Ecto neural progenitor cell (in vitro differentiated cells): ENCODE data around the gene SMIM5.
"Not testable (repeated sequence)": the region's sequence is repeated elsewhere in the genome, so short reads cannot be mapped to it uniquely, and the experiment has no call there.

Source experiments
- DNase-seq: peaks from one replicate; pipeline ENCODE4 v3.0.0-alpha.2; 2018; ENCODE audit warnings: low spot score

Gene SMIM5

GRCh38 chr17:75625813-75626486 lies 7.3 kb upstream of the SMIM5 start:
- peak; percentile 85 for DNase-seq

DNA sequence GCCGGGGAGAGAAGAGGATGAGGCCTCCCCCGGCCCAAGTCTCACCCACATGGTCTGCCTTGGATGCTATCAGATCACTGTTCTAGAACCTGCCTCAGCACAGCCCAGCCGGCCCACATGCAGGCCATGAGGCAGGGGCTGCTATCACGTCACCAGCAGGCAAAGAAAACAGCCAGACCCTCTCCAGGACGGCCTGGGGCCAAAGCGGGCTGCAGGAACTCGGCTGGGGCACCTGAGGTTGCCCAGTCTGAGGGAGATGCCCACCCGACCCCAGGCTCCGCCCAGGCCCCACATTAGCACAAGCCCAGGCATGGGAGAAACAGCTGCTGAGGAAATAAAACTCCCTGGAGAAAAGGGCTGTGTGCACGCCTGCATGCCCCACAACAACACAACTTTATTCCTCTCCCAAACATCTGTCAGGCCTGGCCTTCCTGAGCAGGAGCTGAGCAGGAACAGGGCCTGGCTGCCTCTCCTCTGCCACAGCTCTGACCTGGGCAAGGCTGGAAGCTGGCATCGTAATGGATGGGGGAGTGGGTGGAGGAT lies 6.7 kb upstream of the SMIM5 start:
- DNase-seq = no peak

DNA sequence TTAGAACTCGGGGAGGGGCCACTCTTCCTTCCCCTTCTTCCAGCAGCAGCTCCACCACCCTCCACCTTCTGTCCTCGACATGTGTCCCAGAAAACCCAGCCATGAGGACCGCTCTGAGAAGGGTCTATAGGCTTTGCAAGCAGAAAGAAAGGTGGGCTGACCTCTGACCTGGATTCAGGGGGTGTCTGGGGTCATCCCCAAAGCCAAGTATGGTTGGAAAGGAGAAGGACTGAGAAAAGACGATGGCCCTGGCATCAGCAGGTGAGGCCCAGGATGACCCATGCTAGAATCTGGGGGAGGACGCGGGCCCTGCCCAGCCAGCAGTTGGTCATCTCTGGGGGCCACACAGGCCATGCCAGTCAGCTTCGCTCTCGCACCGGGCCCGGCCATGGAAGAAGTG lies 6.1 kb upstream of the SMIM5 start:
- DNase-seq = no peak

DNA sequence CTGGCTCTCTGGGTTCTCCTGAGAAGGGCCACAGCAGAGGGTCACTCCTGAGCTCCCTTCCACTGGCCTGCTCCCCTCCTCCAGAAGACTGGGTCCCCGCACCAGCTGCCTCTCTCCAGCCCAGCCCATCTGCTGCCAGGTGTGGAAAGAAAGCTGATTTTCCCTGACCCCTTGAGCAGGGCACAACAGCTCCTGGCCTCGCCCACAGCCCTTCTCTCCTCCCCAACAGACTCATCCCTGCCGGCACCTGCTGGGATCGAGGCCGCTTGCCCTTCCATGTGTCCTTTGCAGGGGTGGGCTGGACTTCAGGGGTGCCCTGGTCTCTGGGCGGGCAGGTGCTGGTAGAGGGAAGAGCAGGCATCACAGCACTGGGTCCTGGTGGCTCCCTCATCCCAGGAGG lies 4.8 kb upstream of the SMIM5 start:
- DNase-seq = no peak

DNA sequence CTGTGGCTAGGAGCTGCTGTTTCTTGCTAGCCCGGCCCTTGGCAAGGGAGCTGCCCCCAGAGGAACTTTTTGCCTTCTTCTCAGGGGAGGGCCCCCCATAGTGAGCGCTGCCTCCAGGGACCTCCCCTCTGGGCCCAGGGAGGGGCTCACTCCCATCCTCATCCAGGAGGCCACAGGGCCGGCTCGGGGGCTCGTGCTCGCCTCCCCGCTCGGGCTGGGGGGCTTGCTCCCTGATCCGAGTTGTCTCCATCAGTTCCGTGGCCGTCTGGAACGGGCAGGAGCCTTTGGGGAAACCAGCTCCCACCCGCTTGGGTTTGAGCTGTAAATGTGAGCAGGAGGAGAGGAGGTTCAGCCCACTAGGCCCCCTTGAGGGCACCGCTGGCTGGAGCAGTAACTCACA lies 4.1 kb upstream of the SMIM5 start:
- no peak for DNase-seq

GRCh38 chr17:75630071-75630917 lies 2.9 kb upstream of the SMIM5 start:
- DNase-seq = no peak

DNA sequence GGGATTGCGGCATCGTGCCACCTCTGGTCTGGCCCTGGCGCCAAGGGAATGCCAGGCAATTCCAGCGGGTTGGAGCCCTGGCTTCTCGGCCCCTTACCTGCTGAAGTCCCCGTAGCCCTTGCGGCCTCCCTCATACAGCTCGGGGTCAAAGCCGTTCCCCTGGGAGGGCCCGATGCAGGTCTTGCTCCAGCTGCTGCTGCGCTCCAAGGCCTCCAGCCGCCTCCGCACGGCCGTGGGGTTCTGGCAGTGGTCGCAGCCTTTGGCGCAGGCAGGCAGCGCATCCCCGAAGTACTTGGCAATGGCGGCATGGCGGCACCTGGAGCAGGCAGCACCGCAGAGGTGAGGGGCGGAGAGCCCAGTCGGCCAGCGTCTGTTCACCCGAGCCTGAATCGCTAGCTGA lies 1.9 kb upstream of the SMIM5 start:
- no peak for DNase-seq

DNA sequence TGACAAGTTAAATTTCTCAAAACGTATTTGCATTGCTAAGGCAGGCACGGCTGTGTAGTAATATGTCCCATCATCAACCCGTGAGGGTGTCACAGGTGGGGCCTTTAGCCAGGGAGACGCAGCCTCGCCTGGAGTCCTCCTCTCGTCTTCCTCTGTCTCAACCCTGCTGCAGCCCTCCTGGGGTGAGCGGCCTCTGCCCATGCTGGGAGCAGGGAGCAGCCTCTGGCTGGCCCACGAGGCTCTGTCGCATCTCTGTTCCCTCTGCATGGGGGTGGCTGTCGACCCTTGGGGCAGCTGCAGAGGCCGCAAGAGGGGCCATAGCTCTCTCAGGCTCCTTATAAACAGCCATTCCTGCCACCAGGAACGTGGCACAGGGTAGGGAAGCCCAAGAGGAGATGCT lies 806 bp upstream of the SMIM5 start:
- DNase-seq = no peak

- DNase-seq = peak; percentile 97
These were observed 497 bp downstream of the SMIM5 start for GRCh38 chr17:75633486-75634375.

GRCh38 chr17:75634376-75634740 lies 1.1 kb downstream of the SMIM5 start:
- DNase-seq = peak; percentile 85

GRCh38 chr17:75634754-75635609 lies 1.7 kb downstream of the SMIM5 start:
- no peak for DNase-seq

DNA sequence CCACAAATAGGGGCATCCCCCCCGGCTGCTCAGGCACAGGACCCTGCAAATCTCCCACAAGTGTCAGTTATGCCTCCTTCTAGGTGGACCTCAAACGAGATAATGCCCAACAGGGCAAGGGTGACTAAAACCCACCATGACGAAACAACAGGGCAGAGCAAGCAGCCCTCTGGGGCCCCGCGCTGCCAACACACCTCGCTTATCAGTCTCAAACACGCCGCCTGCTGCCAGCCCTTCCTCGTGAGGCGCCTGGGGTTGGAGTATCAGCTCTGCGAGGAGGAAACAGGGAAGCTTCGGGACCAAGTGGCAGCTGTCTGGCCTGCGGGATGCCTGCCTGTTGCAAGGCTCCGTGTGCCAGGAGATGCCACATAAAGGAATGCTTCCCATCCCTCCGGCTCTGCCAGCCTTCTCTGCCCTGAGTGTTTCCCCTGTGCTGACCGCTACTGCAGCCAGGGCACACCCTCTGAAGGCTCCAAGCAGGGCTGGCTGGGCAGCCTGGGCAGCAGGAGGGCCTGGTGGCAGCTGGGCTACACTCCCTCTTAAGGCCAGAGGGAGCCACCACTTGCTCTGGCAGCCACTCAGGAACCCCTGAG lies 2.5 kb downstream of the SMIM5 start:
- DNase-seq = peak; percentile 47

- no peak for DNase-seq
These were observed 3.3 kb downstream of the SMIM5 start for GRCh38 chr17:75636381-75637142.

DNA sequence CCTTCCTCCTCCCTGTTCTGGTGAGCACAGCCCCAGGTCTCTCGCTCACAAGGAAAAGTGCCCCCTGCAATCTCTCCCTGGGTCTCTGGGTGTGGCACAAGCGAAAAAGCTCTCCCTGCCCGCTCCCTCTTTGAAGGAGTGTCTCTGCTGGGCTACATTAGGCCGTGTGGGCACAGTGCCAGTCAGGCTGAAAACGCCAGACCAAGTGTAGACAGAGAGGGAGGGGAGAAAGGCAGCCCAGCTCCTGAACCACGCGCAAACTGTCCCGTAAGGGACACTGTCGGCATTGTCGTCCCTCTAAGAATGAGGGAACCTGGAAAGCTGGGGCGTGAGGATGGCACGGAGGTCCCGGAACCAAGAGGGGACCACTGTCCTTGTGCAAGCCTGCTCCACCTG lies 3.9 kb downstream of the SMIM5 start:
- no peak for DNase-seq

DNA sequence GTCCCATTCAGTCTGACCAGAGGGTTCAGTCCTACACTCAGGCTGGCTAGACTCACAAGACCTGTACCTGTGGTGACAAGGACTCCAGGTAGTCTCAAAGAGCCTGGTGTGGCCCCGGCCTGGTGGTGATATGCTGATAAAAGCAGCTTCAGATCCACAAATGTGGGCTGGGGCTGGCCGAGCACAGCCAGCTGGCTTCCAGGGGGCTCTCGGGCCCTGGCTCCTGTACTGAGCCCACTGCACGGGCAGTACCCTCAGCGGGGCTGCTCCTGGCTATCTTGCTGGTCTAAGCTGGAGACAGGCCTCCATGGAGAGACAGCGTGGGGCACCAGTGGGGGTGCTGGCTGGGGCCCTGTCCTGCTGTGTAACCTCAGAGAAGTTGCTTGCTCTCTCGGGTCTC lies 4.3 kb downstream of the SMIM5 start:
- DNase-seq = no peak

- not testable (repeated sequence) for DNase-seq
These were observed 4.8 kb downstream of the SMIM5 start for GRCh38 chr17:75638039-75638438.

GRCh38 chr17:75638893-75639292 lies 5.7 kb downstream of the SMIM5 start:
- no peak for DNase-seq

- DNase-seq = no peak
These were observed 6.1 kb downstream of the SMIM5 start for GRCh38 chr17:75639327-75639726.

- DNase-seq = no peak
These were observed 6.7 kb downstream of the SMIM5 start for GRCh38 chr17:75639771-75640555.
